Osteocyte (in vitro differentiated cells): ENCODE measurements around the gene IFNK. TPM values are rescaled to one million over a fixed set of nuclear protein-coding genes. Genes with fewer than 3 reads are reported as not detected.

Experiments
- DNase-seq: peaks from one replicate; pipeline ENCODE4 v3.0.0; 2021; ENCODE audit warnings: mixed read lengths; ENCODE audit not compliant: unreplicated experiment; ENCODE audit errors: extremely low spot score
- H3K27ac Mint-ChIP-seq: one replicate; pipeline ENCODE4 v1.8.0; 2021; ENCODE audit warnings: mild to moderate bottlenecking, mixed read lengths; ENCODE audit not compliant: unreplicated experiment
- H3K27me3 Mint-ChIP-seq: one replicate; pipeline ENCODE4 v1.8.0; 2021; ENCODE audit warnings: mixed read lengths; ENCODE audit not compliant: unreplicated experiment
- H3K36me3 Mint-ChIP-seq: one replicate; pipeline ENCODE4 v1.8.0; 2021; ENCODE audit warnings: mixed read lengths; ENCODE audit not compliant: unreplicated experiment
- H3K4me1 Mint-ChIP-seq: one replicate; pipeline ENCODE4 v1.8.0; 2021; ENCODE audit warnings: mixed read lengths; ENCODE audit not compliant: unreplicated experiment
- H3K4me3 Mint-ChIP-seq: one replicate; pipeline ENCODE4 v1.8.0; 2021; ENCODE audit warnings: mild to moderate bottlenecking, moderate library complexity, mixed read lengths; ENCODE audit not compliant: unreplicated experiment
- H3K9me3 Mint-ChIP-seq: one replicate; pipeline ENCODE4 v1.8.0; 2021; ENCODE audit warnings: mixed read lengths; ENCODE audit not compliant: unreplicated experiment
- total RNA-seq: library from RNA; stranded (reverse); gene quantifications from 2 replicates; pipeline ENCODE4 v1.2.1, GENCODE V29; 2021
- TF ChIP-seq, protein P1 (sequence below): fragments of 200-600 bp; sonication (generic); IDR thresholded peaks from 2 replicates; pipeline ENCODE4 v1.5.0; 2021; ENCODE audit warnings: antibody characterized with exemption, mild to moderate bottlenecking, moderate library complexity

IFNK gene
- total RNA-seq, 1 donor from 2014 or later = not detected

DNA sequence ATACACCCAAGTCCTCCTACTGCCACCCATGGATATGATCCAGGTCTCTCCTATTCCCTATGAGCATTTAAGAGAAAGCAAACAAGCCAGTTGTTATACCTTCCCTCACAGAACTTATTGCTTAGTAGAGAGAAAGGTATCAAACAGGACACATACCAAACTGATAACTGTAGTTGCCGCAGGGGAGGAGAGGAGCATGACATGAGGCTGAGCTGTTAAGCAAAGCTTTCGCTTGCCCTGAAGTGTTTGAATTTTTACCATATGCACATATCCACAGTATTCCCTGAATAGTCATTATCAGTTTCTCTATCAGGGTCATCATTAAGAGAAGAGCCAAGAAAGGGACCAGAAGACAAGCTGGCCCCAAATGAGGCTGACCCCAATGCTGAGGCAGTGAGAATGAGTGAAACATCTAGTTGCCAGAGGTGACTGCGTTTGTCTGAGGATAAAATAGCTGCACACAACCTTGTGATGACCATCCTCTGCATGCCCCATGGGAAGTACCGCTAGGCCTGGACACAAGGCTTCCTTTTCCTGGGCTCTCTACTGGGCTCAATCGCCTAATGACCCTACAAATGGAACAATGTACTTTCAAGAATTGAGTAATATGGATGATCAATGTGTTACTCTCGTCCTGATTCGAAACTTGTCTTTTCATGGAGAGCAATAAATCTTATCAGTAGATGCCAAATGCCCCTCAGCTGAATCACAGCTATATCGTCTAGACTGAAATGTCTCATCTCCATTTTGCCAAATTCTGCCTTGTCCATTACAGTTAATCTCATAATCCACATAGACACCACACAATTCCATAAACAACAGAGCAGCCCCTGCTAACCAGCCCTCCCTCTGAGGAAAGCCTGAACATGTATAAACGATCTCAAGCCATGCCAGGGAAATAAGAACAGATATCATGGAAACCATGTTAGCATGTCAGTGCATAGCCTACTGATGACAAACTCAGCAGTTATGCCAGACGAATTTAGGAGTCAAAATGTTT is 4.3 kb upstream of the IFNK start:
- Mint-ChIP-seq H3K27me3 (peaks cover 39% of the 10 kb centered on the region), H3K36me3 (peaks cover 3% of the 10 kb centered on the region), H3K9me3 (no peaks in the 10 kb centered on the region), H3K27ac (no peak overlapping the region), H3K4me1 (no peaks in the 10 kb centered on the region), H3K4me3 (no peak overlapping the region)
- no peak for DNase-seq
- TF ChIP-seq, protein P1, sequence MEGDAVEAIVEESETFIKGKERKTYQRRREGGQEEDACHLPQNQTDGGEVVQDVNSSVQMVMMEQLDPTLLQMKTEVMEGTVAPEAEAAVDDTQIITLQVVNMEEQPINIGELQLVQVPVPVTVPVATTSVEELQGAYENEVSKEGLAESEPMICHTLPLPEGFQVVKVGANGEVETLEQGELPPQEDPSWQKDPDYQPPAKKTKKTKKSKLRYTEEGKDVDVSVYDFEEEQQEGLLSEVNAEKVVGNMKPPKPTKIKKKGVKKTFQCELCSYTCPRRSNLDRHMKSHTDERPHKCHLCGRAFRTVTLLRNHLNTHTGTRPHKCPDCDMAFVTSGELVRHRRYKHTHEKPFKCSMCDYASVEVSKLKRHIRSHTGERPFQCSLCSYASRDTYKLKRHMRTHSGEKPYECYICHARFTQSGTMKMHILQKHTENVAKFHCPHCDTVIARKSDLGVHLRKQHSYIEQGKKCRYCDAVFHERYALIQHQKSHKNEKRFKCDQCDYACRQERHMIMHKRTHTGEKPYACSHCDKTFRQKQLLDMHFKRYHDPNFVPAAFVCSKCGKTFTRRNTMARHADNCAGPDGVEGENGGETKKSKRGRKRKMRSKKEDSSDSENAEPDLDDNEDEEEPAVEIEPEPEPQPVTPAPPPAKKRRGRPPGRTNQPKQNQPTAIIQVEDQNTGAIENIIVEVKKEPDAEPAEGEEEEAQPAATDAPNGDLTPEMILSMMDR = no peak

DNA sequence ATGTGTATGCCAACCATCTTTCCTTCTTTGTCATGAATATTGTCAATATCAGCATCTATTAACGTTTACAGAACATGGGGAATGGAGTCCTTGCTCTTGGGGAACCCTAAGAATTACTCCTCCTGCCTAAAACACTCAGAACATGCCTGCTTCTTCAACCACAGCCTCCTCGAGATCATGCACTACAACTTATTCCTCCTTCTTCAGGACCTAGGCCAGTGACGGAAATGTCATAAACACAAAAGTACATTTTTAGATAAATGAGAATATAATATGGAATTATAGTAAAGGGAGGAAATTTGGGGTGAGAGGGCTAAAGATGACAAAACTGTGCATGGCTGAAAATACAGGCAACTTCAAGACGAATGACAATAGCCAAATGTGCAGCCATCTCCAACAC is 3.1 kb upstream of the IFNK start:
- Mint-ChIP-seq H3K4me1 (no peaks in the 10 kb centered on the region), H3K4me3 (no peak overlapping the region), H3K36me3 (peaks cover 3% of the 10 kb centered on the region), H3K9me3 (no peaks in the 10 kb centered on the region), H3K27ac (no peak overlapping the region), H3K27me3 (peaks cover 47% of the 10 kb centered on the region)
- no peak for DNase-seq
- TF ChIP-seq, protein P1 = no peak

DNA sequence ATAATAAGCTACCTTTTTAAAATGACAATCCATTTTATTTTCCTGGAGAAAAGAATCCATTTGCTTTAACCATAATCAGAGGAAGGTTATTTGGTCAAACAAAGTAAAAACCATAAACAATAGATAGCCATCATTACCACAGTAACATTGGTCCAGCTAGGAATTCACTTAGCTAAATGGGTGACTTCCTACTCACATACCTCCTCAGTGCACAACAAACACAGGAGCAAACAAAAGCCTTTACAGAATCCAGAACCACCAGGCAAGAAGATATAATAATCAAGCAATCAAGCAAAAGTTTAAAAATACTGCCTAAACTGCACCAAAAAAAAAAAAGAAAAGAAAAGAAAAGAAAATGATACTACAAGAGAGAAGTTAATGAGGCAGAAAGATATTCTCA is 949 bp upstream of the IFNK start:
- Mint-ChIP-seq H3K27me3 (peaks cover 50% of the 10 kb centered on the region), H3K9me3 (no peaks in the 10 kb centered on the region), H3K27ac (no peak overlapping the region), H3K36me3 (peaks cover 3% of the 10 kb centered on the region), H3K4me1 (peaks cover 5% of the 10 kb centered on the region), H3K4me3 (no peak overlapping the region)
- TF ChIP-seq, protein P1 = no peak
- no peak for DNase-seq

DNA sequence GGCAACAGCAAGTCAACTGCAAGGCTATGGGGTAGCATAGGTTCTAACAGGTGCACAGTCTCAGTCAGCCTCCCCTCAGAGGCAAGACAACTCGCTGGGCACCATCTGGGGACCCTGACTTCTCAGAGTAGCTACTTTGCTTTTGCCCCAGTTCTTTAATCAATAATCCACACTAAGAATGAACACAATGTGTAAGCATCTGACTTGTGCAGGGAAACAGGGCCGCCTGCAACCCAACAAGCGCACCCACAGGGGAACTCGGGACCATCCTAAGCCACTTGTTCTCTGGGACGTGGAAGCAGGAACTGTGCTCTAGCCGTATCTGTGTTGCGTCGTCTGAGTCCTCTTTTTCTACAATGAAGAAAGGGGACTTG is 3.6 kb downstream of the IFNK start:
- Mint-ChIP-seq H3K4me1 (peaks cover 20% of the 10 kb centered on the region), H3K4me3 (peak overlapping the region; percentile 89), H3K36me3 (peaks cover 3% of the 10 kb centered on the region), H3K27me3 (peaks cover 39% of the 10 kb centered on the region), H3K9me3 (no peaks in the 10 kb centered on the region), H3K27ac (no peak overlapping the region)
- no peak for DNase-seq
- TF ChIP-seq, protein P1 = no peak

DNA sequence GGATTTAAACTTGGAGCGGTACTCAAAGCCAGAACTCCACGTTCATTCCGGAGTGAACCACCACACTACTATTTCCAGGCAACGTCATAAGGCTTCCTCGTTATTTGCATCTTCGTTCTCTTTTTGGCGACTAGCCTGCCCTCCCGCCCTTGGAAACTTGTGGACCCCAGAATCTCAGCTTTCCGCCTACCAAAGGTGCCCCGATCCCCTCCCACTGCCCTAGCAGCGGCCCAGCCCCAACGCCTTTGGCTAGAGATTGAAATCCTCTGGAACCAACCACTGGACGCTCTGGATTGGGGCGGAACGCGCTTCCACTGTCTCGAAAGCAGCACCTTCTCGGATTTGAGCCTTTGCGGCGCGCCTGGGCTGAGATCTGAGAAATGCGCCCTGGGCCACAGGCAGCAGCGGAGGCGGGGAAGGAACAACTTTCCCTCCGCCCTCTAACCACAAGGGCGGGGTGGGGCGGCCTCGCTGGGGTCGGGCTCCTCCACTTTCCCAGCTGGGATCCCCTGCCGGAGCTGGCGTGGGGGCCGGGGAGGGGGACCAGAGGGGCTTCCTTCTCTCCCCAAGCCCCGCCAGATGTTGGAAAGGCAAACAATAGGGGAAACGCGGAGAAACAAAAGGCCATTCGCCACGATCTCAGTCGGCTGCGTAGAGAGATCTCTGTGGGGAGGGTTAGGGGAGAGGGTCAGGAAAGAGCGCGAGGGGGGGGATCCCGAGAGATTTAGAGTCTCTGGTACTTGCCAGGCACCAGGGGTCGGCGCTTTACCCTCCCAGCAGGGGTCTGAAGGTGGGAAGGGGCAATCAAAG is 4.2 kb downstream of the IFNK start:
- Mint-ChIP-seq H3K27me3 (peaks cover 41% of the 10 kb centered on the region), H3K4me1 (peaks cover 20% of the 10 kb centered on the region), H3K9me3 (no peaks in the 10 kb centered on the region), H3K4me3 (peak overlapping the region; percentile 89), H3K27ac (peak overlapping the region; percentile 78), H3K36me3 (peaks cover 3% of the 10 kb centered on the region)
- peak; percentile 85 for DNase-seq
- TF ChIP-seq, protein P1 = no peak
